Loucy (cell line): ENCODE results near the gene PIEZO1.
A peak's percentile ranks its signal among the peaks of the same experiment; 100 is the strongest.

Experiments used
- H2AFZ ChIP-seq: fragments of 200-600 bp; sonication (generic); 2 replicates; pipeline ENCODE4 v1.6.0; 2016; ENCODE audit warnings: antibody characterized with exemption, mild to moderate bottlenecking, low read length, moderate library complexity
- H3F3A ChIP-seq: fragments of 200-600 bp; 2 replicates; pipeline ENCODE4 v1.6.0; 2016; ENCODE audit warnings: antibody characterized with exemption, low read depth, mild to moderate bottlenecking
- H3K27me3 ChIP-seq: fragments of 200-600 bp; sonication (generic); 2 replicates; pipeline ENCODE4 v1.6.1; 2014; ENCODE audit warnings: low read length, mild to moderate bottlenecking; ENCODE audit not compliant: insufficient read depth, poor library complexity, severe bottlenecking
- H3K36me3 ChIP-seq: fragments of 200-600 bp; sonication (generic); 2 replicates; pipeline ENCODE4 v1.6.1; 2016; ENCODE audit warnings: low read length; ENCODE audit not compliant: insufficient read depth
- H3K4me1 ChIP-seq: fragments of 200-600 bp; sonication (generic); 2 replicates; pipeline ENCODE4 v1.5.1; 2014; ENCODE audit warnings: low read length, mild to moderate bottlenecking; ENCODE audit not compliant: insufficient read depth, poor library complexity, severe bottlenecking
- H3K4me2 ChIP-seq: fragments of 200-600 bp; sonication (generic); 2 replicates; pipeline ENCODE4 v1.6.0; 2014; ENCODE audit warnings: antibody characterized with exemption, low read length, low read depth, mild to moderate bottlenecking; ENCODE audit not compliant: poor library complexity, severe bottlenecking
- H3K4me3 ChIP-seq: fragments of 200-600 bp; sonication (generic); 2 replicates; pipeline ENCODE4 v1.5.1; 2014; ENCODE audit warnings: low read length, mild to moderate bottlenecking, mixed read lengths; ENCODE audit not compliant: poor library complexity, severe bottlenecking
- H3K79me2 ChIP-seq: fragments of 200-600 bp; sonication (generic); 2 replicates; pipeline ENCODE4 v1.6.1; 2014; ENCODE audit warnings: low read length; ENCODE audit not compliant: insufficient read depth
- H3K9ac ChIP-seq: fragments of 200-600 bp; sonication (generic); 2 replicates; pipeline ENCODE4 v1.6.0; 2014; ENCODE audit warnings: mild to moderate bottlenecking, low read depth, low read length, moderate library complexity; ENCODE audit not compliant: poor library complexity, severe bottlenecking
- H3K9me2 ChIP-seq: fragments of 200-600 bp; sonication (generic); replicated peaks from 2 replicates; pipeline ENCODE4 v1.6.1; 2016; ENCODE audit warnings: low read depth, low read length, mixed read lengths
- H3K9me3 ChIP-seq: fragments of 200-600 bp; sonication (generic); 2 replicates; pipeline ENCODE4 v1.6.1; 2014; ENCODE audit warnings: mild to moderate bottlenecking, antibody characterized with exemption, low read length, low read depth; ENCODE audit not compliant: insufficient read depth
- H4K20me1 ChIP-seq: fragments of 200-600 bp; sonication (generic); 2 replicates; pipeline ENCODE4 v1.6.0; 2014; ENCODE audit warnings: antibody characterized with exemption, low read length, mild to moderate bottlenecking; ENCODE audit not compliant: insufficient read depth, poor library complexity, severe bottlenecking
- EZH2phosphoT487 ChIP-seq: fragments of 200-600 bp; IDR thresholded peaks from 2 replicates; pipeline ENCODE4 v1.6.1; 2018; ENCODE audit warnings: antibody characterized with exemption, mild to moderate bottlenecking, moderate library complexity, borderline replicate concordance
- TF ChIP-seq, protein P1 (sequence below): fragments of 200-600 bp; sonication (generic); conservative IDR thresholded peaks from 2 replicates; pipeline ENCODE4 v1.5.1; 2014; ENCODE audit warnings: mild to moderate bottlenecking, antibody characterized with exemption, low read length

Gene PIEZO1

DNA sequence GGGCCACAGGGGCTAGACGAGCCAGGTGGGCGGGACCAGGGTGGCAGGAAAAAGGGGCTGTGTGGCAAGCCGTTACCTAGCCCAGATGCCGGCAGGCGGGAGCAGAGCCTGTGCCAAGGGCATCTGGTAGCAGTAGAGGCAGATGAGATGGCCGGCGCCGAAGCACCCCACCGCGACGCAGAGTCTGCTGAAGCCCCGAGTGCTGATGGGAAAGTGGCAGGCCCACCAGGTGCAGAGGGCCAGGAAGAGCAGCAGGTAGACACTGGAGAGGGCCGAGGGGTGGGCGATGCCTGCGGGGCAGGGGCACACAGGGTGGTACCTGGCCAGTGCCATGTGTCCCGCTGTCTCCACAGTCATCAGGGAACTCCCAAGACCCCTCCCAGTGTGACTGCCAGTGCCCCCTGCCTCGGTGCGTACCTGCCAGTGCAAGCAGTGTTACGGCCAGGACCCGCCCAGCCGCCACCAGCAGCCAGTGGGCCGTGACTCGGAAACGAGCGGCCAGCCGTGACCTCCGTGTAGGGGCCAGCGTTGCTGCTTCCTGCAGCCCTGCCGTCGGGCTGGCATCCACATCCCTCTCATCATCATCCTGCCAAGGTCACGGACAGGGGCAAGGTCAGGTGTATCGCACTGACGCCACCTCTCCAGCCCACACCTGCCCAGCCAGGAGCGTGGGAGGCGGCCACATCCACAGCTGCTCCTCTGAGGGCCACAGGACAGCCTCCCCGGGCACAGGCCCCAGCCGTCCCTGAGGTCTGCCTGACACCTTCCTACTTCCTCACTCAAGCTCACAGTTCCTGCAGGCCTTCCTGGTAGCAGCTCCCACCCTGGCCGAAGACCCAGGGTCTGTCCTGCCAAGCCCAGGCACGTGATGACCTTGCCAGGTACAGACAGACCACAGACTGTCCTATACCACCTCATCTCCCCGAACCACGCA is 46.6 kb downstream of the PIEZO1 start:
- Histone ChIP-seq H3K27me3 (no peaks in the 10 kb centered on the region), H3K4me2 (no peak overlapping the region), H2AFZ (no peak overlapping the region), H3K9me2 (no peaks in the 10 kb centered on the region), H3K36me3 (peaks cover 30% of the 10 kb centered on the region; the same call in 1 of the 2 replicates), H3K9ac (no peak overlapping the region), H3K4me3 (no peak overlapping the region), H3K9me3 (no peaks in the 10 kb centered on the region), H3F3A (no peaks in the 10 kb centered on the region), H4K20me1 (peaks cover under 1% of the 10 kb centered on the region), H3K79me2 (no peaks in the 10 kb centered on the region), H3K4me1 (no peaks in the 10 kb centered on the region)
- TF ChIP-seq, protein P1, sequence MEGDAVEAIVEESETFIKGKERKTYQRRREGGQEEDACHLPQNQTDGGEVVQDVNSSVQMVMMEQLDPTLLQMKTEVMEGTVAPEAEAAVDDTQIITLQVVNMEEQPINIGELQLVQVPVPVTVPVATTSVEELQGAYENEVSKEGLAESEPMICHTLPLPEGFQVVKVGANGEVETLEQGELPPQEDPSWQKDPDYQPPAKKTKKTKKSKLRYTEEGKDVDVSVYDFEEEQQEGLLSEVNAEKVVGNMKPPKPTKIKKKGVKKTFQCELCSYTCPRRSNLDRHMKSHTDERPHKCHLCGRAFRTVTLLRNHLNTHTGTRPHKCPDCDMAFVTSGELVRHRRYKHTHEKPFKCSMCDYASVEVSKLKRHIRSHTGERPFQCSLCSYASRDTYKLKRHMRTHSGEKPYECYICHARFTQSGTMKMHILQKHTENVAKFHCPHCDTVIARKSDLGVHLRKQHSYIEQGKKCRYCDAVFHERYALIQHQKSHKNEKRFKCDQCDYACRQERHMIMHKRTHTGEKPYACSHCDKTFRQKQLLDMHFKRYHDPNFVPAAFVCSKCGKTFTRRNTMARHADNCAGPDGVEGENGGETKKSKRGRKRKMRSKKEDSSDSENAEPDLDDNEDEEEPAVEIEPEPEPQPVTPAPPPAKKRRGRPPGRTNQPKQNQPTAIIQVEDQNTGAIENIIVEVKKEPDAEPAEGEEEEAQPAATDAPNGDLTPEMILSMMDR = no peak
- TF ChIP-seq EZH2phosphoT487 = no peak

DNA sequence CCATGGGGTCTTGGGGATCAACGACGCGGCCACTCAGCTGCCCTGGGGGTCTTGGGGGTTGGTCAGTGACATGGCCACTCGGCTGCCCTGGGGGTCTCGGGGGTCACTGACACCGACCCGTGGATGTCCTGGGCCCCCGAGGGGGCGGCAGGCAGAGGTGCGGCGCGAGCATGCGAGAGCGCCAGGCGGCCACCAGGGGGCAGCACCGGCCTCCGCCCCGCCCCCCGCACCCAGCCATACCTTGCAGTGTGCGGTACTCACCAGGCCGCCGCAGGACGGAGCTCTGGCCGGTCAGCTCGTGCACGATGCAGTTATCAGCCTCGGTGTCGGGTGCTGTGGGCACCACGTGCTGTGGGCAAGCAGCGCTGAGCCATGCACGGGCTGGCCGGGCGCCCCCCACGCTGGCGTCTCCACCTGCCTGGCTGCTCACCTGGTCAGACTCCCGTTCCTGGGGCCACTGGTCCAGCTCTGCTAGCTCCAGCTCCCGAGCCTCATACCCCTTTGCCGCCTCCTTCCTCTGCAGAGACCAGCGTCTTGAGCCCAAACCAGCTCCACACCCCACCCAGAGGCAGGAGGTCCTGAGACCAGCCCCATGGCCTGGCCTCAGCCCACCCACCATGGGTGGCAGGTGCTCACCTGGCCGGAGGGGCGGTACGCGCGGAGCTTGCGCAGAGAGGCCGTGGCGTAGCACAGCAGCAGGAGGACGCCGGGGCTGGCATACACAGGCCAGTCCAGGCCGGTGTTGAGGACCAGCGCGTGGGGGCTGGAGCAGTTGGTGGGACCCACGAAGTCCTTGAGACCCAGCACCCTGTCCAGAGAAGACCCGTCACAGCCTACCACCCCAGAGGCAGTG is 47.5 kb downstream of the PIEZO1 start:
- Histone ChIP-seq H2AFZ (no peak overlapping the region), H3K4me1 (no peaks in the 10 kb centered on the region), H3K27me3 (no peaks in the 10 kb centered on the region), H3K9ac (no peak overlapping the region), H3K9me3 (no peaks in the 10 kb centered on the region), H3K4me3 (no peak overlapping the region), H3K4me2 (no peak overlapping the region), H3F3A (no peaks in the 10 kb centered on the region), H3K36me3 (peaks cover 30% of the 10 kb centered on the region; the same call in 1 of the 2 replicates), H3K79me2 (no peaks in the 10 kb centered on the region), H4K20me1 (no peaks in the 10 kb centered on the region), H3K9me2 (no peaks in the 10 kb centered on the region)
- TF ChIP-seq, protein P1 = peak; percentile 65
- TF ChIP-seq EZH2phosphoT487 = no peak

DNA sequence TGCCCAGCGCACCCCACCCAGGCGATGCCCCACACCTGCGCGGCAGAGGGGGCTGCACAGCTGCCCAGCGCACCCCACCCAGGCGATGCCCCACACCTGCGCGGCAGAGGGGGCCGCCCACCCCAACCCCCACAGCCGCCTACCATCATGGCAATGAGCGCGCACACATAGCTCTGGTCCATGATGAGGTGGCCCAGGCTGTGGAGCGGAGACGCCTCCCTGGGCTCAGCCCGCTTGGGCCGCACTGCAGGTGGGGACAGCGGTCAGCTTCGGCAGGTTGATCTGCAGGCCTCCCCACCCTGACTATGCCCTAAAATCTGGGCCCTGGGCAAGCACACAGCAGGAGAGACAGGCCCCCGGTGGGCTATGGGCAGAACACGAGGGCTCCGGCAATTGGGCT is 48.5 kb downstream of the PIEZO1 start:
- Histone ChIP-seq H3K4me3 (no peak overlapping the region), H3K27me3 (no peaks in the 10 kb centered on the region), H3K79me2 (no peaks in the 10 kb centered on the region), H3K36me3 (peaks cover 30% of the 10 kb centered on the region; the same call in 1 of the 2 replicates), H3K9ac (no peak overlapping the region), H3K9me3 (no peaks in the 10 kb centered on the region), H3K4me1 (no peaks in the 10 kb centered on the region), H3K4me2 (no peak overlapping the region), H2AFZ (no peak overlapping the region), H4K20me1 (no peaks in the 10 kb centered on the region), H3K9me2 (no peaks in the 10 kb centered on the region), H3F3A (no peaks in the 10 kb centered on the region)
- TF ChIP-seq EZH2phosphoT487 = no peak
- TF ChIP-seq, protein P1 = no peak
